OCI-LY3 (cell line): ENCODE data around the gene NDUFA3.

ENCODE experiments used
- H2AFZ ChIP-seq: fragments of 200-600, 300-600 bp; shearing (Covaris generic); 2 replicates; pipeline ENCODE4 v1.6.0; 2014; ENCODE audit warnings: antibody characterized with exemption, low read depth, low read length
- H3K27ac ChIP-seq: fragments of 200-600, 300-600 bp; sonication (generic); 2 replicates; pipeline ENCODE4 v1.5.1; 2014; ENCODE audit warnings: mild to moderate bottlenecking, low read length, moderate library complexity, mixed read lengths
- H3K27me3 ChIP-seq: fragments of 200-600, 300-600 bp; sonication (generic); 2 replicates; pipeline ENCODE4 v1.6.1; 2014; ENCODE audit warnings: low read depth, low read length, mixed read lengths
- H3K36me3 ChIP-seq: fragments of 200-600, 300-600 bp; sonication (generic); replicated peaks from 2 replicates; pipeline ENCODE3; 2014; ENCODE audit warnings: low read depth, low read length, mixed read lengths
- H3K4me1 ChIP-seq: fragments of 300-600, 200-600 bp; sonication (generic); 2 replicates; pipeline ENCODE4 v1.6.1; 2014; ENCODE audit warnings: low read length, mixed read lengths
- H3K4me2 ChIP-seq: fragments of 200-600, 300-600 bp; sonication (generic); 2 replicates; pipeline ENCODE4 v1.6.1; 2014; ENCODE audit warnings: low read length, mixed read lengths
- H3K4me3 ChIP-seq: fragments of 300-600, 200-600 bp; sonication (generic); 2 replicates; pipeline ENCODE4 v1.5.1; 2014; ENCODE audit warnings: antibody characterized with exemption, mild to moderate bottlenecking, low read length, moderate library complexity
- H3K79me2 ChIP-seq: fragments of 300-600, 200-600 bp; shearing (Covaris generic); 2 replicates; pipeline ENCODE4 v1.6.1; 2014; ENCODE audit warnings: mild to moderate bottlenecking, low read length, mixed read lengths
- H3K9ac ChIP-seq: fragments of 300-600, 200-600 bp; shearing (Covaris generic); 2 replicates; pipeline ENCODE4 v1.6.0; 2014; ENCODE audit warnings: mild to moderate bottlenecking, low read length, moderate library complexity
- H3K9me3 ChIP-seq: fragments of 200-600, 300-600 bp; shearing (Covaris generic); 2 replicates; pipeline ENCODE4 v1.6.1; 2014; ENCODE audit warnings: low read length, mixed read lengths; ENCODE audit not compliant: insufficient read depth
- H4K20me1 ChIP-seq: fragments of 200-600, 300-600 bp; sonication (generic); 2 replicates; pipeline ENCODE4 v1.6.1; 2016; ENCODE audit warnings: low read length, mixed read lengths; ENCODE audit not compliant: insufficient read depth
- CTCF ChIP-seq: fragments of 200-600, 300-600 bp; sonication (generic); IDR thresholded peaks from 2 replicates; pipeline ENCODE4 v1.5.1; 2014; ENCODE audit warnings: antibody characterized with exemption, low read length, low read depth
- EZH2phosphoT487 ChIP-seq: fragments of 200-600 bp; shearing (Covaris generic); IDR thresholded peaks from 2 replicates; pipeline ENCODE4 v1.6.1; 2018; ENCODE audit warnings: antibody characterized with exemption, mixed run types, low read depth

The NDUFA3 gene

GRCh38 chr19:54151362-54152035 lies 48.8 kb downstream of the NDUFA3 start:
- Histone ChIP-seq H4K20me1 (0 out of 2 replicates have a peak, but pooled peaks cover 4% of the 10 kb centered on the region), H3K36me3 (peaks cover 84% of the 10 kb centered on the region), H2AFZ (no peak overlapping the region), H3K4me3 (no peak overlapping the region), H3K79me2 (no peaks in the 10 kb centered on the region), H3K4me2 (no peak overlapping the region), H3K27me3 (no peaks in the 10 kb centered on the region), H3K27ac (no peak overlapping the region), H3K9me3 (no peaks in the 10 kb centered on the region), H3K9ac (no peak overlapping the region), H3K4me1 (no peaks in the 10 kb centered on the region)
- no peak for TF ChIP-seq CTCF
- TF ChIP-seq EZH2phosphoT487: no peak

- no peaks in the 10 kb centered on the region for H3K9me3 ChIP-seq
- H2AFZ ChIP-seq: no peak overlapping the region
- 0 out of 2 replicates have a peak, but pooled peaks cover 4% of the 10 kb centered on the region for H4K20me1 ChIP-seq
- H3K4me1 ChIP-seq: no peaks in the 10 kb centered on the region
- TF ChIP-seq CTCF: no peak
- TF ChIP-seq EZH2phosphoT487: no peak
- H3K36me3 ChIP-seq: peaks cover 81% of the 10 kb centered on the region
- H3K27me3 ChIP-seq: no peaks in the 10 kb centered on the region
- no peak overlapping the region for H3K9ac ChIP-seq
- H3K27ac ChIP-seq: no peak overlapping the region
- no peaks in the 10 kb centered on the region for H3K79me2 ChIP-seq
- no peak overlapping the region for H3K4me2 ChIP-seq
- no peak overlapping the region for H3K4me3 ChIP-seq
Measured at GRCh38 chr19:54152267-54152666, 49.6 kb downstream of the NDUFA3 start.

DNA sequence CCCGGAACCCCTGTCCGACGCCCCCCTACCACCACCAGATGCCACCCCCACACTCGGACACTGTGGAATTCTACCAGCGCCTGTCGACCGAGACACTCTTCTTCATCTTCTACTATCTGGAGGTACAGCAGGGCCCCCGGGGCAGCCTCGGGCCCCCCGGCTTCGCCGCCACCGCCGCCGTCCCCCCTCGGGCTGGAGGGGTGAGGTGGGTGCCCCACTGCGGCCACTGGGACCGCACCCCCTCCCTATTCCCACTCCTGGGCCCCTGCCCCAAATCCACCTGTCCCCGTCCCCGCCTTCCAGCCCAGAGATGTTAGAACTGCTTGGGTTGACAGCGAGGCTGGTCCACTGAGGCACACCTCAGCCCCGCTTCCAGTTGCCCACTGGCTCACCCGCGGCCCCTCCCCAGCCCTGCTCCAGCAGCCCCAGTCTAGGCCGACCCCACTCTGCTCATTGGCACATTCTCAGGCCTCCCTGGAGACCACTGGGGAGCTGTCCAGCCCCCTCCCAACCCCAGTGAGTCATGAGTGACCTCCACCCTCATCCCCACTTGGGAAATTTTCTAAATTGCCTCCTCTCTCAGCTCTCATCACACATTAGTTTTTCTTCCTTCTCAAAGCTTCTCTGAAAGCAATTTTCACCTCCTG lies 50.3 kb downstream of the NDUFA3 start:
- H3K36me3 ChIP-seq: peaks cover 75% of the 10 kb centered on the region

More for the DNA sequence above, 50.3 kb downstream of the NDUFA3 start:
- TF ChIP-seq EZH2phosphoT487 (no peak), CTCF (no peak)
- H4K20me1 ChIP-seq: 0 out of 2 replicates have a peak, but pooled peaks cover 4% of the 10 kb centered on the region
- no peak overlapping the region for H3K9ac ChIP-seq
- H3K27ac ChIP-seq: no peak overlapping the region
- no peak overlapping the region for H2AFZ ChIP-seq
- no peaks in the 10 kb centered on the region for H3K4me1 ChIP-seq
- H3K27me3 ChIP-seq: no peaks in the 10 kb centered on the region
- H3K4me2 ChIP-seq: no peak overlapping the region
- H3K79me2 ChIP-seq: no peaks in the 10 kb centered on the region
- no peak overlapping the region for H3K4me3 ChIP-seq
- no peaks in the 10 kb centered on the region for H3K9me3 ChIP-seq
